ENCODE results near the gene CORO6. TPM values are rescaled to one million over a fixed set of nuclear protein-coding genes. Genes with fewer than 3 reads are reported as not detected.

Gene CORO6
- total and polyA plus RNA-seq, 3 experiments from 2014 or later = 0.17 to 2.9 (median 2.5) TPM

DNA sequence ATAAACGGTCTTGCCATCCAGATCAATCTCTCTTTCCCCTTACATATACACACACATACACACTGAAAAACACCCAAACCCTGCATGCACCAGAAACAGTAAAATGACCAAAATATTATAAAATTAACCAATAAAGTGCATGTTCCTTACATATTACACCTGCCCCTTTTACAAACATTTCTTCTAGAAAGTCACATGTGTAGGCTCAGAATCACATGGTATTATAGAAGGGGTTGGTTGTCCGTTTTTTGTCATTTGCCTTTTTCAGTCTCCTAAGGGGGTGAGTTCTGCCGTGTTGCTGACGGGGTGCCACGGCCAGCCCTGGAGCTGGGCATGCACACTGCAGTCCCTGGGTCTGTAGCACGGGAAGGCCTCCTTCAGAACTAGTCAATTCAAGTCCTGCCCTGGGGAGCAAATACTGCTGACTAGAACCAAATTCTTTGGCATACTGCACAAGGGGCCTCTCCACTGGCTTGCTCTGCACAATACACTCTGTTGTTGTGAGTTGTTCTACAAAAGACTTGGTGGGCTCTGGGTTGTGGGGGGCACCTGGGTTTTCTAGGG, 8.0 kb upstream of the CORO6 start:
- POLR2A ChIA-PET = no interaction called here
- no peaks in the 10 kb centered on the region for H3K27me3 ChIP-seq (ENCODE audit: insufficient read depth, low read length, poor library complexity, severe bottlenecking)
- no peak for DNase-seq
- no peaks in the 10 kb centered on the region for H3K9me3 Mint-ChIP-seq
- H3K36me3 ChIP-seq (ENCODE audit: insufficient read depth, low read length) = peaks cover 22% of the 10 kb centered on the region
- no peaks in the 10 kb centered on the region for H3K9me3 ChIP-seq (ENCODE audit: low read length)
- peaks cover 4 to 83% (median 11%) of the 10 kb centered on the region in 3 donors for H3K36me3 Mint-ChIP-seq
- H3K27ac Mint-ChIP-seq = peak overlapping the region in 4 of 8 donors; percentile 44 to 84 (median 54)
- no peak overlapping the region for H3K27ac ChIP-seq (ENCODE audit: low read depth, low read length)
- no peak overlapping the region for H3K4me3 ChIP-seq (ENCODE audit: low read length)
- H3K4me3 Mint-ChIP-seq = peak overlapping the region in 1 of 7 donors; percentile 55
- CTCF ChIA-PET = interaction anchor here (0.8 to 2.6 kb wide), 2 partner anchors 13 to 149 kb away, joined by 3 to 12 read pairs; no protein-coding TSS in a partner anchor
- peaks cover 18 to 29% (median 25%) of the 10 kb centered on the region in 3 donors for H3K4me1 Mint-ChIP-seq
- no peaks in the 10 kb centered on the region for H3K27me3 Mint-ChIP-seq
- H3K4me1 ChIP-seq (ENCODE audit: insufficient read depth, low read length) = no peaks in the 10 kb centered on the region

DNA sequence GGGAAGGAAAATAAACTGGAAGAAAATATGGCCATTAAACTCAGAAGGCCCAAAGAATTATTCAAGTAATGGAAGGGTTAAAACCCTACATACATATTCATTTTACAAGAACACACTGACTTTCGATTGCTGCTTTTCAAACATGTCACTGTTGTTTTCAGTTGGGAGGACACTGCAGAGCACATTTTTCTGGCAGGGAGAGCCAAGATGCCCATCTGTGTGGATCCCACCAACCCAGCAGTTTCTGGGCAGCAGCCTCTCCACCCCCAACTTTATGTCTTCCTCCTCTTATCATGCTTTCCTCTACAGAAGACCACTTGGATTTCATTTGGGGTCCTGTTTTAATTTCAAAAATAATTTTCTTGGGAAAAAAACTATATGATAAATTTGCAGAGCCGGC, 7.1 kb upstream of the CORO6 start:
- peaks cover 21% of the 10 kb centered on the region for H3K36me3 ChIP-seq (ENCODE audit: insufficient read depth, low read length)
- Mint-ChIP-seq H3K4me3 (no peak overlapping the region), H3K27me3 (no peaks in the 10 kb centered on the region), H3K36me3 (peaks cover 4 to 77% (median 9%) of the 10 kb centered on the region in 3 donors), H3K9me3 (no peaks in the 10 kb centered on the region), H3K4me1 (peaks cover 20 to 33% (median 29%) of the 10 kb centered on the region in 3 donors), H3K27ac (peak overlapping the region in 4 of 8 donors; percentile 26 to 56 (median 47))
- no peak for DNase-seq
- no peaks in the 10 kb centered on the region for H3K9me3 ChIP-seq (ENCODE audit: low read length)
- H3K4me1 ChIP-seq (ENCODE audit: insufficient read depth, low read length) = no peaks in the 10 kb centered on the region
- no peak overlapping the region for H3K27ac ChIP-seq (ENCODE audit: low read depth, low read length)
- CTCF ChIA-PET = interaction anchor here (2.6 kb wide), 1 partner anchor 12 kb away, joined by 12 read pairs; no protein-coding TSS in a partner anchor
- H3K27me3 ChIP-seq (ENCODE audit: insufficient read depth, low read length, poor library complexity, severe bottlenecking) = no peaks in the 10 kb centered on the region
- POLR2A ChIA-PET = no interaction called here
- H3K4me3 ChIP-seq (ENCODE audit: low read length) = no peak overlapping the region

DNA sequence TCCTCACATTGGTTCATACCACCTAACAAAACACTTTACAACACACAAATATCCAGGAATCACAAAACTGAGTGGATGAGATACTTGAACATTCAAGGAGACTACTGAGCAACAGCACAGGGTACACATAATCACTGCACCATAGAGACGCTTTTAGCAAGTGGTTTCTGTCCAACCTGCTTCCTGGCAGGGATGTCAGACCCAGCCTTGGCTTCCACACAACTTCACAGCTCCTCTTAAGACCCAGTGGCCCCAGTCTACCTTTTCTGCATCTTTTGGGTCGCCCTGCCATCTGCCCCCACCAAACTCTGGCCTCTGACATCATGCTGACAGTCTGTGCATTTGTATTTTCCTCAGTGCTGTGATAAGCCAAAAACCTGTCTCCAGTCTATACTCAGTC, 5.9 kb upstream of the CORO6 start:
- H3K4me3 Mint-ChIP-seq = no peak overlapping the region
- POLR2A ChIA-PET = no interaction called here
- no peaks in the 10 kb centered on the region for H3K27me3 ChIP-seq (ENCODE audit: insufficient read depth, low read length, poor library complexity, severe bottlenecking)
- DNase-seq = no peak
- CTCF ChIA-PET = interaction anchor here (0.9 to 2.6 kb wide), 2 partner anchors 11 kb away, joined by 3 to 12 read pairs; no protein-coding TSS in a partner anchor
- H3K36me3 Mint-ChIP-seq = peaks cover 0 to 68% (median 9%) of the 10 kb centered on the region in 3 donors
- no peaks in the 10 kb centered on the region for H3K27me3 Mint-ChIP-seq
- peaks cover 16% of the 10 kb centered on the region for H3K36me3 ChIP-seq (ENCODE audit: insufficient read depth, low read length)
- H3K9me3 ChIP-seq (ENCODE audit: low read length) = no peaks in the 10 kb centered on the region
- H3K9me3 Mint-ChIP-seq = no peaks in the 10 kb centered on the region
- peak overlapping the region in 5 of 8 donors; percentile 22 to 92 (median 48) for H3K27ac Mint-ChIP-seq
- no peak overlapping the region for H3K4me3 ChIP-seq (ENCODE audit: low read length)
- peaks cover 4% of the 10 kb centered on the region for H3K4me1 ChIP-seq (ENCODE audit: insufficient read depth, low read length)
- peaks cover 18 to 39% (median 37%) of the 10 kb centered on the region in 3 donors for H3K4me1 Mint-ChIP-seq
- no peak overlapping the region for H3K27ac ChIP-seq (ENCODE audit: low read depth, low read length)

GRCh38 chr17:29627951-29628350, 5.2 kb upstream of the CORO6 start:
- DNase-seq = no peak
- no peaks in the 10 kb centered on the region for H3K27me3 ChIP-seq (ENCODE audit: insufficient read depth, low read length, poor library complexity, severe bottlenecking)
- Mint-ChIP-seq H3K36me3 (peaks cover 0 to 61% (median 9%) of the 10 kb centered on the region in 3 donors), H3K9me3 (no peaks in the 10 kb centered on the region), H3K27ac (peak overlapping the region in 5 of 8 donors; percentile 12 to 92 (median 17)), H3K4me1 (peaks cover 25 to 44% (median 43%) of the 10 kb centered on the region in 3 donors), H3K4me3 (no peak overlapping the region), H3K27me3 (no peaks in the 10 kb centered on the region)
- ChIA-PET CTCF (interaction anchor here (2.4 kb wide), 1 partner anchor 11 kb away, joined by 10 read pairs; no protein-coding TSS in a partner anchor), POLR2A (interaction anchor here (1.2 kb wide), 1 partner anchor 10 kb away, joined by 3 read pairs; no protein-coding TSS in a partner anchor)
- H3K4me3 ChIP-seq (ENCODE audit: low read length) = no peak overlapping the region
- no peaks in the 10 kb centered on the region for H3K9me3 ChIP-seq (ENCODE audit: low read length)
- no peak overlapping the region for H3K27ac ChIP-seq (ENCODE audit: low read depth, low read length)
- H3K36me3 ChIP-seq (ENCODE audit: insufficient read depth, low read length) = peaks cover 16% of the 10 kb centered on the region
- peaks cover 11% of the 10 kb centered on the region for H3K4me1 ChIP-seq (ENCODE audit: insufficient read depth, low read length)

DNA sequence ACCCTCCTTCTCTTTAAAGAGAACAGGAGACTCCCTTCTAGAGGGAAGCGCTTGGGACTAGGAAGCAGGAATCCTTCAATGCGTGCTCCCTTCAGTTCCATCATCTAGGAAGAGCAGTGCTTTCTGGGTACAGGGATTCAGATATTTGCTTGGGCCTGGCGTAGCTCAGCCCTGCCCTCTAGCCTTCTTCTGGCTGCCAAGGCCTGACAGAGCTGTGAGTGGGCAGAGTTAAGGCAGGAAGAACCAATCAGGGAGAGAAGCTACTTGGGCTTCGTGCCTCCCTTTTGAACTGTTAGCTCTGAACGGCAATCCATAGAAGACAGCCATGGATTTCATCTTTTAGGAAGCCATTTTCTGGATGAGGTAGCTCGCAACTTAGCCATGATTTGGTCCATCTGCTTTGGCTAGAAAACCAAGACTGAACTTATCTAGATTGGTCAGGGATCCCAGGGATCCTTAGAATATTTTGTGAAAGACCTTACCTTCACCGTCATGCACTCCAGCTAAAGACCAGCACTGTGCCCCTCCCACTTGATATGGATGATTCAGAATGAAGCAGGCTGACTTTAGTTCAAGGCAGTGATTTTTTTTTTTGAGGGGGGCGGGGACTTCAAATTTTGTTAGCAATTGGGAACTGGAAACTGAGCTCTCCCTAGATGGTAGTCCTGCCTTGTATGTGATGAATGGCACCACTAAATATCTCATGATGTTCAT, 2.5 kb upstream of the CORO6 start:
- Histone ChIP-seq H3K4me1 (ENCODE audit: insufficient read depth, low read length) (peaks cover 22% of the 10 kb centered on the region), H3K9me3 (ENCODE audit: low read length) (no peaks in the 10 kb centered on the region), H3K4me3 (ENCODE audit: low read length) (no peak overlapping the region), H3K36me3 (ENCODE audit: insufficient read depth, low read length) (no peaks in the 10 kb centered on the region), H3K27ac (ENCODE audit: low read depth, low read length) (no peak overlapping the region), H3K27me3 (ENCODE audit: insufficient read depth, low read length, poor library complexity, severe bottlenecking) (no peaks in the 10 kb centered on the region)
- CTCF ChIA-PET = interaction anchor here (0.8 to 2.6 kb wide), 5 partner anchors 8 to 255 kb away, joined by 3 to 10 read pairs (median 4); no protein-coding TSS in a partner anchor
- peak overlapping the region in 5 of 8 donors; percentile 3 to 88 (median 47) for H3K27ac Mint-ChIP-seq
- peak overlapping the region in 1 of 7 donors; percentile 56 for H3K4me3 Mint-ChIP-seq
- H3K36me3 Mint-ChIP-seq = peaks cover 0 to 35% (median 2%) of the 10 kb centered on the region in 3 donors
- H3K4me1 Mint-ChIP-seq = peaks cover 30 to 54% (median 48%) of the 10 kb centered on the region in 3 donors
- H3K9me3 Mint-ChIP-seq = no peaks in the 10 kb centered on the region
- POLR2A ChIA-PET = interaction anchor here (0.5 kb wide), 1 partner anchor 325 kb away, joined by 10 read pairs; no protein-coding TSS in a partner anchor
- no peak for DNase-seq
- H3K27me3 Mint-ChIP-seq = no peaks in the 10 kb centered on the region

GRCh38 chr17:29624586-29624985, 1.9 kb upstream of the CORO6 start:
- Mint-ChIP-seq H3K4me3 (peak overlapping the region in 2 of 7 donors; percentile 56 to 61), H3K4me1 (peaks cover 27 to 54% (median 48%) of the 10 kb centered on the region in 3 donors), H3K27ac (peak overlapping the region in 6 of 8 donors; percentile 3 to 88 (median 42)), H3K9me3 (no peaks in the 10 kb centered on the region), H3K27me3 (no peaks in the 10 kb centered on the region), H3K36me3 (peaks cover 0 to 29% (median 2%) of the 10 kb centered on the region in 3 donors)
- DNase-seq = no peak
- Histone ChIP-seq H3K27ac (ENCODE audit: low read depth, low read length) (no peak overlapping the region), H3K4me1 (ENCODE audit: insufficient read depth, low read length) (peaks cover 22% of the 10 kb centered on the region), H3K4me3 (ENCODE audit: low read length) (no peak overlapping the region), H3K36me3 (ENCODE audit: insufficient read depth, low read length) (no peaks in the 10 kb centered on the region), H3K9me3 (ENCODE audit: low read length) (no peaks in the 10 kb centered on the region), H3K27me3 (ENCODE audit: insufficient read depth, low read length, poor library complexity, severe bottlenecking) (no peaks in the 10 kb centered on the region)
- ChIA-PET POLR2A (no interaction called here), CTCF (interaction anchor here (0.8 to 2.6 kb wide), 4 partner anchors 7 to 255 kb away, joined by 3 to 10 read pairs (median 4); no protein-coding TSS in a partner anchor)

DNA sequence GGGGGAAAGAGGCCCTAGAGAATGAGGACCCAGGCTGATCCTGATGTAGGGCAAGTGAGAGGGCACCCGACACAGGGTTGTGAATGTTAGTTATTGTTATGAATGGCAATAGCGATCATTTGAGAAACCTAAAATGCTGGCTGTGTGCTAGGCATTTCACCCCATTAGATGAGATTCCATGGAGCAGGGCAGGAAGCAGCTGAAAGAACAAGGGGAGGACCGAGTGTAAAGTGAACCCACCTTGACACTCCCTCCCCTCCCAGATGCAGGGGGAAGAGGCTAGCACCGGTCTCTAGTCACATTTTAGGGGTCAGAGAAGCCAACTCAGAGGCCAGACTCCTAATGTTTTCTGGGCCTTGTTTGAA, 553 bp upstream of the CORO6 start:
- Mint-ChIP-seq H3K4me3 (peak overlapping the region; percentile 54 to 93 (median 78)), H3K27ac (peak overlapping the region in 7 of 8 donors; percentile 3 to 81 (median 61)), H3K36me3 (peaks cover 0 to 16% (median 2%) of the 10 kb centered on the region in 3 donors), H3K27me3 (no peaks in the 10 kb centered on the region), H3K9me3 (no peaks in the 10 kb centered on the region), H3K4me1 (peaks cover 23 to 50% (median 40%) of the 10 kb centered on the region in 3 donors)
- H3K36me3 ChIP-seq (ENCODE audit: insufficient read depth, low read length) = no peaks in the 10 kb centered on the region
- peaks cover 22% of the 10 kb centered on the region for H3K4me1 ChIP-seq (ENCODE audit: insufficient read depth, low read length)
- H3K9me3 ChIP-seq (ENCODE audit: low read length) = no peaks in the 10 kb centered on the region
- H3K27me3 ChIP-seq (ENCODE audit: insufficient read depth, low read length, poor library complexity, severe bottlenecking) = no peaks in the 10 kb centered on the region
- CTCF ChIA-PET = interaction anchor here (0.8 to 1.6 kb wide), 4 partner anchors 11 to 156 kb away, joined by 3 to 5 read pairs (median 4); no protein-coding TSS in a partner anchor
- POLR2A ChIA-PET = interaction anchor here (1.0 kb wide), 1 partner anchor 10 kb away, joined by 6 read pairs; no protein-coding TSS in a partner anchor
- H3K27ac ChIP-seq (ENCODE audit: low read depth, low read length) = no peak overlapping the region
- DNase-seq = no peak
- H3K4me3 ChIP-seq (ENCODE audit: low read length) = peak overlapping the region; percentile 75

Data from CD8-positive, alpha-beta memory T cell (primary cell).